Measurements from ENCODE around the gene UGT2B10. TPM values are rescaled to one million over a fixed set of nuclear protein-coding genes. Genes with fewer than 3 reads are reported as not detected.

Gene UGT2B10
- total RNA-seq, 2 experiments from 2014 or later, result not detected

GRCh38 chr4:68855771-68856170 lies 40.0 kb downstream of the UGT2B10 start:
- peaks cover 2% of the 10 kb centered on the region for H3K27me3 Mint-ChIP-seq
- H3K36me3 Mint-ChIP-seq, result no peaks in the 10 kb centered on the region
- POLR2A ChIA-PET, result no interaction called here

GRCh38 chr4:68858039-68858438 lies 42.2 kb downstream of the UGT2B10 start:
- ATAC-seq (ENCODE audit: low read depth), result no peak
- Mint-ChIP-seq H3K27me3 (peaks cover 2% of the 10 kb centered on the region), H3K4me1 (no peaks in the 10 kb centered on the region), H3K4me3 (no peak overlapping the region), H3K9me3 (no peaks in the 10 kb centered on the region), H3K27ac (no peak overlapping the region), H3K36me3 (no peaks in the 10 kb centered on the region)
- DNase-seq, result no peak
- POLR2A ChIA-PET, result no interaction called here

More at GRCh38 chr4:68855771-68856170, 40.0 kb downstream of the UGT2B10 start:
- no peak overlapping the region for H3K27ac Mint-ChIP-seq
- DNase-seq (no peak), ATAC-seq (ENCODE audit: low read depth) (no peak)
- H3K9me3 Mint-ChIP-seq, result no peaks in the 10 kb centered on the region
- no peak overlapping the region for H3K4me3 Mint-ChIP-seq
- H3K4me1 Mint-ChIP-seq, result no peaks in the 10 kb centered on the region

GRCh38 chr4:68859655-68860054 lies 43.9 kb downstream of the UGT2B10 start:
- Mint-ChIP-seq H3K27ac (no peak overlapping the region), H3K27me3 (peaks cover 2% of the 10 kb centered on the region), H3K9me3 (no peaks in the 10 kb centered on the region), H3K36me3 (no peaks in the 10 kb centered on the region), H3K4me1 (no peaks in the 10 kb centered on the region), H3K4me3 (no peak overlapping the region)
- DNase-seq (no peak), ATAC-seq (ENCODE audit: low read depth) (no peak)
- POLR2A ChIA-PET, result no interaction called here

GRCh38 chr4:68861057-68861456 lies 45.3 kb downstream of the UGT2B10 start:
- no peak overlapping the region for H3K27ac Mint-ChIP-seq
- POLR2A ChIA-PET, result no interaction called here
- H3K4me3 Mint-ChIP-seq, result no peak overlapping the region
- no peaks in the 10 kb centered on the region for H3K4me1 Mint-ChIP-seq
- no peaks in the 10 kb centered on the region for H3K36me3 Mint-ChIP-seq
- no peaks in the 10 kb centered on the region for H3K27me3 Mint-ChIP-seq
- ATAC-seq (ENCODE audit: low read depth) (no peak), DNase-seq (no peak)
- no peaks in the 10 kb centered on the region for H3K9me3 Mint-ChIP-seq

GRCh38 chr4:68864438-68865187 lies 48.8 kb downstream of the UGT2B10 start:
- ATAC-seq (ENCODE audit: low read depth), result no peak
- Mint-ChIP-seq H3K4me3 (no peak overlapping the region), H3K27ac (no peak overlapping the region)

GRCh38 chr4:68865188-68865638 lies 49.4 kb downstream of the UGT2B10 start:
- no peaks in the 10 kb centered on the region for H3K9me3 Mint-ChIP-seq
- H3K36me3 Mint-ChIP-seq, result no peaks in the 10 kb centered on the region
- H3K4me1 Mint-ChIP-seq, result no peaks in the 10 kb centered on the region
- POLR2A ChIA-PET, result no interaction called here
- DNase-seq, result no peak
- H3K27ac Mint-ChIP-seq, result no peak overlapping the region
- no peak overlapping the region for H3K4me3 Mint-ChIP-seq
- H3K27me3 Mint-ChIP-seq, result no peaks in the 10 kb centered on the region
- no peak for ATAC-seq (ENCODE audit: low read depth)

More at GRCh38 chr4:68864438-68865187, 48.8 kb downstream of the UGT2B10 start:
- Mint-ChIP-seq H3K9me3 (no peaks in the 10 kb centered on the region), H3K4me1 (no peaks in the 10 kb centered on the region), H3K36me3 (no peaks in the 10 kb centered on the region), H3K27me3 (no peaks in the 10 kb centered on the region)
- no peak for DNase-seq
- POLR2A ChIA-PET, result no interaction called here

- POLR2A ChIA-PET, result no interaction called here
- Mint-ChIP-seq H3K4me3 (no peak overlapping the region), H3K27ac (no peak overlapping the region), H3K9me3 (no peaks in the 10 kb centered on the region), H3K4me1 (no peaks in the 10 kb centered on the region), H3K36me3 (no peaks in the 10 kb centered on the region), H3K27me3 (no peaks in the 10 kb centered on the region)
- DNase-seq, result no peak
- ATAC-seq (ENCODE audit: low read depth), result no peak
These were observed 50.0 kb downstream of the UGT2B10 start for GRCh38 chr4:68865760-68866159.

- Mint-ChIP-seq H3K27me3 (no peaks in the 10 kb centered on the region), H3K4me3 (no peak overlapping the region)
These were observed 53.5 kb downstream of the UGT2B10 start for GRCh38 chr4:68869274-68869773.

GRCh38 chr4:68871809-68872642 lies 56.2 kb downstream of the UGT2B10 start:
- no peak for ATAC-seq (ENCODE audit: low read depth)
- H3K27me3 Mint-ChIP-seq, result no peaks in the 10 kb centered on the region
- no peak overlapping the region for H3K27ac Mint-ChIP-seq
- H3K36me3 Mint-ChIP-seq, result no peaks in the 10 kb centered on the region
- no peak overlapping the region for H3K4me3 Mint-ChIP-seq
- H3K9me3 Mint-ChIP-seq, result no peaks in the 10 kb centered on the region
- no peaks in the 10 kb centered on the region for H3K4me1 Mint-ChIP-seq
- POLR2A ChIA-PET, result no interaction called here
- no peak for DNase-seq

More at GRCh38 chr4:68869274-68869773, 53.5 kb downstream of the UGT2B10 start:
- Mint-ChIP-seq H3K27ac (no peak overlapping the region), H3K4me1 (no peaks in the 10 kb centered on the region), H3K36me3 (no peaks in the 10 kb centered on the region), H3K9me3 (no peaks in the 10 kb centered on the region)
- POLR2A ChIA-PET, result no interaction called here
- DNase-seq (no peak), ATAC-seq (ENCODE audit: low read depth) (no peak)

- no peak for ATAC-seq (ENCODE audit: low read depth)
These were observed 57.1 kb downstream of the UGT2B10 start for GRCh38 chr4:68872643-68873502.

GRCh38 chr4:68874507-68874906 lies 58.7 kb downstream of the UGT2B10 start:
- no peaks in the 10 kb centered on the region for H3K36me3 Mint-ChIP-seq
- POLR2A ChIA-PET, result no interaction called here
- H3K9me3 Mint-ChIP-seq, result no peaks in the 10 kb centered on the region
- ATAC-seq (ENCODE audit: low read depth), result no peak
- H3K4me3 Mint-ChIP-seq, result no peak overlapping the region
- no peaks in the 10 kb centered on the region for H3K27me3 Mint-ChIP-seq
- H3K27ac Mint-ChIP-seq, result no peak overlapping the region
- no peak for DNase-seq
- no peaks in the 10 kb centered on the region for H3K4me1 Mint-ChIP-seq

More at GRCh38 chr4:68872643-68873502, 57.1 kb downstream of the UGT2B10 start:
- no peaks in the 10 kb centered on the region for H3K9me3 Mint-ChIP-seq
- no peak overlapping the region for H3K27ac Mint-ChIP-seq
- POLR2A ChIA-PET, result no interaction called here
- DNase-seq, result no peak
- H3K4me3 Mint-ChIP-seq, result no peak overlapping the region
- no peaks in the 10 kb centered on the region for H3K36me3 Mint-ChIP-seq
- H3K4me1 Mint-ChIP-seq, result no peaks in the 10 kb centered on the region
- H3K27me3 Mint-ChIP-seq, result no peaks in the 10 kb centered on the region

- POLR2A ChIA-PET, result no interaction called here
- ATAC-seq (ENCODE audit: low read depth) (no peak), DNase-seq (no peak)
- H3K27me3 Mint-ChIP-seq, result no peaks in the 10 kb centered on the region
- no peak overlapping the region for H3K27ac Mint-ChIP-seq
- no peaks in the 10 kb centered on the region for H3K36me3 Mint-ChIP-seq
- no peaks in the 10 kb centered on the region for H3K4me1 Mint-ChIP-seq
- H3K4me3 Mint-ChIP-seq, result no peak overlapping the region
- no peaks in the 10 kb centered on the region for H3K9me3 Mint-ChIP-seq
These were observed 61.8 kb downstream of the UGT2B10 start for GRCh38 chr4:68877555-68877954.

GRCh38 chr4:68878048-68878447 lies 62.3 kb downstream of the UGT2B10 start:
- Mint-ChIP-seq H3K4me1 (no peaks in the 10 kb centered on the region), H3K9me3 (no peaks in the 10 kb centered on the region), H3K27me3 (no peaks in the 10 kb centered on the region), H3K36me3 (no peaks in the 10 kb centered on the region), H3K27ac (no peak overlapping the region), H3K4me3 (no peak overlapping the region)
- no peak for DNase-seq
- POLR2A ChIA-PET, result no interaction called here
- ATAC-seq (ENCODE audit: low read depth), result no peak

Data from activated naive CD8-positive, alpha-beta T cell treated with anti-CD3 and anti-CD28 coated beads, Interleukin-2, amount 10 ng/mL, durations not matched to agents 7 days and 5 days (primary cell).